Measurements from ENCODE around the gene SPSB4. TPM values are rescaled to one million over a fixed set of nuclear protein-coding genes. Genes with fewer than 3 reads are reported as not detected.
"Not testable (repeated sequence)": the region's sequence is repeated elsewhere in the genome, so short reads cannot be mapped to it uniquely, and the experiment has no call there.

Gene SPSB4
- total RNA-seq, 1 donor from 2014 or later: 0.47 TPM

DNA sequence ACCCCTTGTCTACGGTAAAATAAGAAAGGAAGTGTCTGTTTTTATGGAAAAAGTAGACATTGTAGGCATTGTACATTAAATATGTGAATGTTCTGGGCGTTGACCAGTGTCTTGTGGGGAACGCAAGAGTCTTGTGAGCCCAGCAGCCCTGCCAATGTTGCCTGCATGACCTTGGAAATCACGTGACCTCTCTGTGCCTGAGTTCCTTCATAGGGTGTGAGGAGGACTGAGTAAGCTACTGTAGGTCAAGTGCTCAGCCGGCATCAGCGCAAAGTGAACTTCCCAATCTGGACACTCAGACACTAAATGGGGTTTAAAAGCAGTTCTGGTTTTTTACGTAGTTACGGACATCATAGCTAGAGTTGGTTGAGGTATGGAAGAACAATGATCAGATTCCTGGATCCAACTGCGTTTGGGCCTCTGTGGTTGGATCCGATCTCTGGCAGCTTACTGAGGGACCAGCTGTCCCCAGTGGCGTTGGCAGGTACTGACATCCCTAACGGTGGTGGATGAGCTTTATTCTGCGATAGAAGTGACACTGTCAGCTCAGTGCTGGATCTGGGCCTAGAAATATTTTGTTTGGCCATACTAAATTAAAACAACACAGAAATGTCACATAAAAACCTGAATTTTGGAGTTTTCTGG is 63.8 kb downstream of the SPSB4 start:
- no peak for DNase-seq (ENCODE audit: low spot score)

DNA sequence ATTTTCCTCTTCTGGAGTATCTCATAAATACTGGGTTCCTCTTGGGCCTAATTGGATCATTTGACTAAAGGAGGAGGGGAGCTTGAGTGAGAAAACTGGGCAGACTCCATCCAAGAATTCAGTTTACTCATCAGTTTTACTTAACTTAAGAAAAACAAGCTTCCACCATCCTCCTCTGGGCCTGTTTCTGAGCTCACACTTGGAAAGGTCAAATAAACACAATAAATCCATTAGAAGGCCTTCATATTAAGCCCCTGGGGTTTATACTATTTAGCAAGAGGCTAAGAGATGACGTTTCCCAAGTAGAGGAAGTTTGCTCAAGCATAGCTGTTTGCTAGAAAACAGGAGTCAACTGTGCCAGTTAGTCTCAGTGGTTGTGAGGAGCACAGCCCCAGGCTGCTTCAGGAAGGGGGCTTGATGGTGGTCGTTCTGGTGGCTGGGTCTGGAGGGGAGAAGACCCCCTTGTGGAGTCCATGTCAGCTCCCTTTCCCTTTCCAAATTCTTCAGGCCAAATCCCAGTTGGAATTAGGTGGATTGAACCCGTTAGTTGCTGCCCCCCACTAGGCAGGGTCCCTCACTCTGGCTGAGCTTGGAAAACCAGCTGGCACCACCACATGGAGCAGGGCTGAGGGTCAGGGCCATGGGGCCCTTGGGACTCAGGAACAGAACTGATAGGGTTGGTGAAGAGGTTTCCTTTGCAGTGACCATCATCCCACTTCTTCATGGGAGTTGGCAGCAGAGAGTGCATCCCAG is 64.8 kb downstream of the SPSB4 start:
- no peak for DNase-seq (ENCODE audit: low spot score)

DNA sequence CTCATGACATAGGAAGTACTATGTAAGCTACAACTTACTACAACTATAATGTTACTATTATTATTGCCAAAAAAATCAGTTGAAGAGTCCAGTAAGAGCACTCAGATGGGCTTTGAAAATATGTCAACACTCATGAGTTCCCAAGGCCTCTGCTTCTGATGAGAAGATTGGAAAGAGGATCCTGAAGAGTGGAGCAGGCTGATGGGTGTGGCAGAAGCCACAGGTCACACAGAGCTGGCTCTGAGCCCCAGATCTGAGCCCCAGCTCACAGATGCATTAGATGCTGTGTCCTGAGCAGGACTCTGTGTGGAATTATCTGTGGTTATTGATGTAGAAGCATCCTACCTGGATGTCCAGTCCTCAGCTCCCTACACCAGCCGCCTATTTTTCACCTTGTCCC is 65.6 kb downstream of the SPSB4 start:
- DNase-seq (ENCODE audit: low spot score): no peak

DNA sequence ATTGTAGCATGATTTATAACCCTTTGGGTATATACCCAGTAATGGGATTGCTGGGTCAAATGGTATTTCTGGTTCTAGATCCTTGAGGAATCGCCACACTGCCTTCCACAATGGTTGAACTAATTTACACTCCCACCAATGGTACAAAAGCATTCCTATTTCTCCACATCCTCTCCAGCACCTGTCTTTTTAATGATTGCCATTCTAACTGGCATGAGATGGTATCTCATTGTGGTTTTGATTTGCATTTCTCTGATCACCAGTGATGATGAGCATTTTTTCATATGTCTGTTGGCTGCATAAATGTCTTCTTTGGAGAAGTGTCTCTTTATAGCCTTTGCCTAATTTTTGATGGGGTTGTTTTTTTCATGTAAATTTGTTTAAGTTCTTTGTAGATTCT is 66.8 kb downstream of the SPSB4 start:
- not testable (repeated sequence) for DNase-seq (ENCODE audit: low spot score)

DNA sequence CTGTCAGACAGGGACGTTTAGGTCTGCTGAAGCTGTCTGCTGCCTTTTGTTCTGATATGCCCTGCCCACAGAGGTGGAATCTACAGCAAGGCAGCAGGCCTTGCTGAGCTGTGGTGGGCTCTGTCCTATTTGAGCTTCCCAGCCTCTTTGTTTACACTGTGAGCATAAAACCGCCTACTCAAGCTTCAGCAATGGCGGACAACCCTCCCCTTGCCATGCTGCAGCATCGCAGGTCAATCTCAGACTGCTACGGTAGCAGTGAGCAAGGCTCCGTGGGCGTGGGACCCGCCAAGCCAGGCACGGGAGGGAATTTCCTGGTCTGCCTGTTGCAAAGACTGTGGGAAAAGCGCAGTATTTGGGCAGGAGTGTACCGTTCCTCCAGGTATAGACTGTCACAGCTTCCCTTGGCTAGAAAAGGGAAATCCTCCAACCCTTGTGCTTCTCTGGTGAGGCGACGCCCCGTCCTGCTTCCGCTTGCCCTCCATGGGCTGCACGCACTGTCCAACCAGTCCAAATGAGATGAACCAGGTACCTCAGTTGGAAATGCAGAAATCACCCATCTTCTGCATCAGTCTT is 71.4 kb downstream of the SPSB4 start:
- no peak for DNase-seq (ENCODE audit: low spot score)

DNA sequence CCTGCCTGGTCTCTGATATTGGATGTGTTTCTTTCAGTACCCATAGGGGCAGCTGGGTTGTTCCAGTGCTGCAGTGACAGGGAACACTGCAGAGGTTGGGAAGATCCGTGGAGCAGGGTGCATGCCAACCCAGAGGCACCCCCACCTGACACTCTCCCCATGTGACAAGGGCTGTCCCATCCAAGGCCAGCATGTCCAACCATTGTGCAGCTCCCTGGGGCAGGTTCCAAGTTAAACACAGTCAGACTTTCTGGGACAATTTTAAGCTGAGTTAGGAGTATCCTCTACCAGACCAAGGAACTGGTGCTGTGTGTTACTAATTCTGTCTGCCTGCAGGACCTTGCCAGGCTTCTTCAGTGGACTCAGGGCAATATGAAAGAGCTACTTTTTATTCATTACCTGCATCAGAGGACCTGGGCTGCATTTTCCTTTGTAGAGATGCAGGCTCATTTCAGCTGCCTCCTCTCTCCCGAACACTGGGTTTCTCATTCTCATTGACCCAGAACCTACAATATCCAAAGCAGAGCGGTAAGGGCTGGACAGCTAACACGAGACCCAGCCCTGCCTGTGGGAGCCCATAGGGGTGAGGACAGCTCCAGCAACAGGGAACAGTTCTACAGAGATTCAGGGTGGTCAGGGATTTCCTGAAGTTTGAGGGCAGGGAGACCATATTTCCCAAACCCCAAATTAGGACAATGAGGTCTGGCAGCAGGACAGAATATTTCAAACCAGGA is 72.7 kb downstream of the SPSB4 start:
- no peak for DNase-seq (ENCODE audit: low spot score)

DNA sequence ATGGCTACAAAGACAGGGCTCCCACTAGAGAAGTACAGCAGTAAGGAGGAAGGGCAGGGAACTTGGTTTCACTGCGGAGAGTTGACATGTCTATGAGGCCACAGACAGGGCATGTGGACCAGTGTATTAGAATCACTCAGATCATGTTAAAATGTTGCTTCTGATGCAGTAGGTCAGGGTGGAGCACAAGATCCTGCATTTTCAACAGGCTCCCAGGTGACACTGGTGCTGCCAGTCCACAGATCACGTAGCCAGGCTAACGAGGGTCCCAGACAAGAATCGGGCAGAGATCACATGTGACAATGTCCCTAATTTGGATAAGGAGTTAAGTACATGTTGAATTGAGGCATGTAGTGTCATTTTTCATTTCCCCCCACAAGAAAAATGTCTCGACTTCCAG is 73.6 kb downstream of the SPSB4 start:
- no peak for DNase-seq (ENCODE audit: low spot score)

DNA sequence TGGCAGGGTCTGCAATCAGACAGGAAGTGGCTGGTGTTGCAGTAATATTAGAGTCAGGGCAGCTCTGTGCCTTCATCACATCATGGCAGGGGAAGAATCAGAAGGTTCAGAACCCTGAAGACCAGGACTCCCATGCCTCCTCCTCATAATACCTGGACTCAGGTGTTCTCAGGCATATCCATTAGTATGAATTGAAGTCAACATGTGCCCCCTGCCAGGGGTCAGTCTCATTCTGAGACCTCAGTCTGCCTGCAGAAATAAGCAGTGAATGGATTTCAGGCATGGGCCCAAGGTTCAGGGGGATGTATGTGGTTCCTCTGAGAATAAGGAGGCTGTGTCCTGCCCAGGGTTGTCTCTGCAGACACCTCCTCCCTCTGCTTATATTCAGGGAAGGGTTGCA is 74.2 kb downstream of the SPSB4 start:
- no peak for DNase-seq (ENCODE audit: low spot score)

DNA sequence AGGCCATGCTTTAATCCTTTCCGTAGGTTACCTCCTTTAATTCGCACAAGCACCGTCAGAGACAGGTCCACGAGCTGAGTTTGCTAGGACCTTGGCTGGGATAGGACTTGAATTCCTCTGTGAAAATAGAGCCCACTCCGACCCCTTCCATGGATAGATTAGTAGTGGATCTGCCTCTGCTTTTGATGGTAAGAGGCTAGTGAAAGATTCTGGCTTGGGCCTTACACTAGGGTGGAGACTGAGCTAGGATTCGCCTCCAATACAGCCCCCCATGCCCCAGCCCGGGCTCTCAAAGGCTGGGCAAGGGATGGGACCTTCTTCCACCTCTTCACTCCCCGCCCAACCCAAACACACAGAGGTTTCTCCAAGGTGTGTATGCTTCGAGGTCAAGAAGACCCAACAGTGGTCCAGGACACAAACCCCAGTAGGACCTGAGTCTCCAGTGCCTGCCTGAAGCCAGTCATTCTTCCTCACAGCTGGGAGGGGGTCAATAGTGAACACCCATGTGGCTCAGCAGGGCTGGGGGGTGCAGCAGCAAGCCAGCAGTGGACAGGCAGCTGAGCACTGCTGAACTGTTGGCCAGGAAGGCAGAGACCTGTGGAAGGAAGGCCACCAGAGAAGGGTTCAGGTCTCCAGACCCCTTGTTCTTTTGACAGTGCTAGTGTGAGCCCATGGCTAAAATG is 75.7 kb downstream of the SPSB4 start:
- DNase-seq (ENCODE audit: low spot score): no peak

DNA sequence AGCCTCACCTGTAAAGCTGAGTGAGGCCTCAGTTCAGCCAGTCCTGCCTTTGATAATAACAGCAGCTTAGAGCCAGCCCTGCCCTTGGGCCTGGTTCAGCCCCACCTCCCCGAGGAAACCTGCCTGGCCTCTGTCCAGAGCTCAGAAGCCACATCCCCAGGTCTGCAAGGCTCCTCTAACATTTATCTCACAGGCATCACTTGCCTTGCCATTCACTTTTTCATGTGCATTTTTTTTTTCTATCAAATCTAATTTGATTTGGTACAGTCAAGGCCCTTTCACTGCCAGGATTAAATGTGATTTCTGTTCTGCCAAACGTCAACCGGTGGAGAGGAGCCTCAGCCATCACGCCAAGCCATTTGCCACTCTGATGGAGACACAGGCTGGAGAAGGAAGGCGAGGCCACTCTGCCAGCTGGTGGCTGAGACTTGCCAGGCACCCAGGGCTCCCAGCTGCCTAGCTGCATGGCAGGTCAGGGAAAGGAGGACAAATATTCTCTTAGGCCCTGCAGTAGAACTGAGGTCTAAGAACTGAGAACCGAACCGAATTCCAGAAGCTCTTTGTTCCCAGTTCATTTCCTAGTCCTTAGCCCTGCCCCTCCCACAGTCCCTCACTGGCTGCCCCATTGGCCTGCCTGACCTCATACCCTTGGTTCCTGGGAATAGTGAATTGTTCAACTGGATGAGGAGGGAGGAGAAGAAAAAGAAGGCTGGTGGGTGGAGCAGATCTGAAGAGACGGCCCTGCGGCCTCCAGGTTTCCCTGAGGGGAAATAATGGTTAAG is 76.4 kb downstream of the SPSB4 start:
- no peak for DNase-seq (ENCODE audit: low spot score)

DNA sequence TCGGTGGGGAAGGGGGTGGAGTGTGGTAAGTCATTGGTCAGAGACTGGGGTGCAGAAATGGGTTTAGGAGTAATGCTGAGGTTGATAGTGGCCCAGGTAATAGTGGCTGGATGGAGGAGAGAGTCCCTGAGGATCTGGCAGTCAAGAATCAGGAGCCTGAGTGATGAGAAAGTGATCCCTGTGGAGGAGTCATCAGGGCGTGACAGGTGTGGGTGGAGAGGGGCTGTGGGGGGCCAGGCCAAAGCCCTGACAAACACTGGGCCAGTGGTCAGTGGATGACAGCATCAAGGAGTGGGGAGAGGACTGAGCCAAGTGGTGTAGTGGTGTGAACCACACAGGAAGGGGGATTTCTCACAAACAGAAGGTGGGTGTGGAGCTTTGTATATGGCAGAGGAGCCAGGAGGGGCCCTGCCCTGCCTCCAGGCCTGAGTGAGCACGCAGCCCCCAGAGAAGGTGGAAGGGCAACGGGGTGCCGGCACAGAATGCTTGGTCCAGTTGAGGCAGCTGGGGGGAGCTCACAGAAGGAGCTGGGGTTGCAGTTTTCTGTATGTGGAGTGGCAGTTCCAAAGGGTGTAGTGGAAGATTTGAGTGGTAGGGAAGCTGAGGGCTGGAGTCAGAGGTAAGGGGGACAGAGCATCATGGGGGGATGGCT is 77.1 kb downstream of the SPSB4 start:
- no peak for DNase-seq (ENCODE audit: low spot score)

DNA sequence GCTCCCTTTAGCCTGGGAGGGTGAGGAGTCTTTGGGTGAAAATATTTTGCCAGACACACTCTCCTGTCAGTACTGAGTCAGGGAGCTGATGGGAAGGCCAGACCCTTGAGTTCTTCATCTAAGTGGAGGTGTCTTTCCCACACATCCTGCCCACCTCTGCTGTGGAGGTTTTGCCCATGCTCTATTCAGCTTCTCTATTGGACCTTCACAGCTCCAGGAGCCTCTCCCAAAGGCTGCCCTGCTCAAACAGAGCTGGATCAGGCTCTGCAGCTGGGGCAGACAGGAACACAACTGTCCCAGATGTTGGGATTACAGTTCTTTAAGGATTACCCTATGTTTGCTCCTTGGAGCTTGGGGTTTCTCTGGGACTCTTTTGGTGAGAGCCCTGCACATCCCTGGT is 77.9 kb downstream of the SPSB4 start:
- no peak for DNase-seq (ENCODE audit: low spot score)

DNA sequence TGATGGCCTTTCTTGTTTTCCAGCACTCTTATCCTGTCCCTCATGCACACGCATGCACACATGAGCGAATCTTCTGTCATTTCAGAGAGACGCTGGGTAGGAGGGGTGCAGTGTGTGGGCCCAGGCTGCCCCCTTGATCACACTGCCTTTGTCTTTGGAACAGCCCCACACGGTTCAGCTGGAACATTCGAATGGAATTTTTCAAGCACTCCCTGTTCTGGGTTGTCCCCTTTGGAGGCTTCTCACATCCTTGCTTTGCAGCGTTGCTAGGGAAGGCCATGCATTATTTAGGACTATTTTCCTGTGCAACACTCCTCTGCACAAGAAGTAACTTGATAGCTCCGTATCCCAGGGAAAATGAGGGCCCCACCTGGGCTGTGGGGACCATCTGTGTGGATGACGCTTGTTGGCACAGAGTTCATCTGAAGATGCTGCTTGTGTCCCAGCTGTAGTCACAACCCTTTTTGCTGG is 78.4 kb downstream of the SPSB4 start:
- no peak for DNase-seq (ENCODE audit: low spot score)

DNA sequence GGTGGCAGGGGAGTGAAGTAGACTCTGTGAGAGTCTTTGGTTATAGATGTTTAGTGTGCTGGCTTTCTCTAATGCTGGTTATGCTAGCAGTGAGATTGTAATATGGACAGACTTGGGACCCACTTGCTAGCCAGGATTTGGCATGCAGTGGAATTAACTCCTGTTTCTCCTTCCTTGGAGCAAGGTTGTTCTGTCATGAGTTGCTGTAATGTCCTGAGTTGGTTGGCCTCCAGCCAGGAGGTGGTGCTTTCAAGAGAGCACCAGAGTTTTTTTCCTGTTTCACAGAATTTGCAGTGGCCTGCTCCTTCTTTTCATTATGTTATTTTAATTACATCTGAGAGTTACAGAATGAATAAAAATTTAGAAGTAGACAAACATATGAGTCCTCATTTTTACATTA is 92.4 kb downstream of the SPSB4 start:
- DNase-seq (ENCODE audit: low spot score): no peak

DNA sequence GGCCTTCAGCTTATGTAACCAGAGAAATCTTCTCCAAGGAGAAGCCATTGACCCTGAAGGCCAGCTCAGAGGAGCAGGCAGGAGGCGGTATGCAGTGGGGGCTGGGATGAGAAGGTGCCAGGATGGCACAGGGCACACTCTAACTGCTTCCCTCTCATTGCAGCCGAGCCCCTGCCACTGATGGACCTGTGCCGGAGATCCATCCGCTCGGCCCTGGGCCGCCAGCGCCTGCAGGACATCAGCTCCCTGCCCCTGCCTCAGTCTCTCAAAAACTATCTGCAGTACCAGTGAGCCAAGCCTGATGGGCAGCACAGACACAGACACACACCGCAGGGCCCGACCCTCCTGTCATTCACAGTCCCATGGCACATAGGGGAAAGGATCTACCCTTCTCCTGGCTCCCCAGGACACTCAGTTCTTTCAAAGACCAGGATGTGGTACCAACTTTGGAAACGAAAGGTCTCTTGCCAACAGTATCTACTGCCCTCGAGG is 95.9 kb downstream of the SPSB4 start:
- no peak for DNase-seq (ENCODE audit: low spot score)

DNA sequence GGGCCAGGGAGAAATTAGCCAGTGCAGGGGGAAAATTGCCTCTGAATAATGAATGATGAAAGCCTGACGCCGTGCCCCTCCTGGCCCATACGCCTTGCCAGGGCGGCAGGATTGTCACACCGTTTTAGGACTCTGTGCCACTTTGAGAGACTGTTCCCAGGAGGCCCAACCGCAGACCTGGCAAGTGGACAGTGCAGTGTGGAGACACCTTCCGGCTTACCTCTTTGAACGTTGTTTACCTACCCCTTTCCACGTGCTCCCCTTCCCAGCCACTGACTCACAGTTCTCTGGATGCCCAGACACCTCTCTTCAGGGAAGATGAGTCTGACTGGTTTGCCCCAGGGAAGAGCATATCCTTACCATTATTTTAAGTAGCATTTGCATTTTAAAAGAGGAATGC is 96.5 kb downstream of the SPSB4 start:
- no peak for DNase-seq (ENCODE audit: low spot score)

DNA sequence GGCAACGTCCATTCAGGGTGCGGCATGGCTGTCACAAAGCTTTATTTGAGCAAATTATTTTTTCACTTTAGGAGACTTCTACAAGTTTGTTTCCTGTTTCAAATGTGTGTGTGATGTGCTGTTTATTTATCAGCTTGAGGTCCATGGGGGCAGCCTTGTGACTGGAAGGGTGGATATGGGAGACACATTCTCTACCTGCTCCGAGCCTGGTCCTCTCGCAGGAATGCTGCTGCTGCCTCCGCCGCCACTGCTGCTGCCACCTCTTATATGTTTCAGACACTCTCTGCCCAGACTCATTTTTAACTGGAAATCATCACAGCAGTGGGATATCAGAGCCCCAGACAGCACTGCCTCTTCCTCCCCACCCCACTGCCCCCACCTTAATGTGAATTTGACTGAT is 97.0 kb downstream of the SPSB4 start:
- no peak for DNase-seq (ENCODE audit: low spot score)

DNA sequence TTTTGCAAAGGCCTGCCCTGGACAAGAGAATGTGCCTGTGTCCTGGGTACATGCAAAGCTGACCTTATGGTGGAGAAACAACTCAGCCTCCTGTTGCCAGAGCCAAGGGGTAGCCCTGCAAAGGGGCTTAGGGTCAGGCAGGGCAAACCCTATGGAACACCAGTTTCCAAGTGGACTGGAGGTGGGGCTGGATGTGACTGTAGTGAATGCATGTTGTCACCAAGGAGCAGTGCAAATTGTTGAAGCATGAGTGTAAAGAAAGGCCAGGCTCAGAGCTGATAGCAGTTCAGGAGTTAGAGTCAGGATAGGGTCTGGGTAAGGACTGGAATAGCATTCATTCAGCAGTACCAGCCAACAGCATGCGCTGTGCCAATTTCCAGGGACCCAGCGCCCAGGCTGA is 97.6 kb downstream of the SPSB4 start:
- DNase-seq (ENCODE audit: low spot score): no peak

DNA sequence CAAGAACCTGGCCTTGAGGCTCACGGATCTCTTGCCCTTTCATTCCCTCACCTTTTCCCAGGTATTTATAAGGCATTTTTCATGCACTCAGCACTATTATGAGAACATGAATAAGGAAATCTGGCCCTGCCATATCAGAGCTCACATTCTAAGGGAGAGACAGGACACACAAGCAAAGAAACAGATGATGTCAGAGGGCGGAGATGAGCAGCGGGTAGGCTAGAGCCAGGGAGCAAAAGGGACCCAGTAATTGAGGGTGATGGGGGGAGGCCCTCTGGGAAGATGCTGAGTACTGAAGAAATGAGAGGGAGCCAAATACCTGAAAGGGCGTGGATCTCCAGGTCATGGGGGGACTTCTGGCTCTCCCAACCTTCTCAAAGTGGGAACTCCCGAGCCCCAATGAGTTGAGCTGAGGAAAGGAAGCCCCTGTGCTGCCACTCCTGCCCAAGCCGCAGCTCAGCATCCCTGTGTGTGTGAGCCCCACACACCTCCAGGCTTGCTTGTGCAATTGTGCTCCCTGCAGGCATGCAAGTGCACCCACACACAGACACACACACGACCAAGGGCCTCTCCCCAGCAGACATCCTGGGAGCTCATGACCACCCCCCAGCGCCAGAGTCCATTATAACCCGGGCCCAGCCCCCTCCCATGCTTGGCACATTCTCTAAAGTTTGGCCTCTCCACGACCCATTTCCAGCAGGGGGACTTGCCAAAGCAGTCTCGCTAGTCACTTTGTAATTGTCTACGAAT is 99.1 kb downstream of the SPSB4 start:
- no peak for DNase-seq (ENCODE audit: low spot score)

DNA sequence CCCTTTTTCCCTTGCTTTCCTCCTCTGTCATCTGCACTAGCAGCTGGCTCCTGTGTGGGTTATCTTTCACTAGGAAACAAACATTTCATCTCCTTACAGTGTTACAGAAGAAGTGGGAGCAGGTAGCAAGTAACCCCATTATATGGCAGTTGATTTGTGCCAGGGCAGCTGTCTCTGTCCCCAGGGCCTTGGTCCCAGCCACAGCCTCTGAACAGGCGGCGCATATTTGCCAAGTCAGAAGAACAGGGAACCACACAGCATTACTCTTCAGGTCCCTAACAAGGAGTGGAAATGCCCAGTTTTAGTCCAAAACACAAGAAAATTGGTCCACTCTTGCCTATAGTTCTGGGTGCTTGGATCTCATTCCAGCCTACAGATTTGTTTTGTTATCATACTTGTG is 99.8 kb downstream of the SPSB4 start:
- no peak for DNase-seq (ENCODE audit: low spot score)
